Mesothelial cell of epicardium (in vitro differentiated cells): ENCODE measurements around the gene INTS11. TPM values are rescaled to one million over a fixed set of nuclear protein-coding genes. Genes with fewer than 3 reads are reported as not detected.
A peak's percentile ranks its signal among the peaks of the same experiment; 100 is the strongest.
"Not testable (repeated sequence)": the region's sequence is repeated elsewhere in the genome, so short reads cannot be mapped to it uniquely, and the experiment has no call there.

Experiments used
- DNase-seq, 2 experiments: peaks; one replicate each; pipeline ENCODE4 v3.0.0; 2021; ENCODE audit warnings: low spot score in 2 of 2; ENCODE audit not compliant: unreplicated experiment in 2 of 2
- H3K27ac Mint-ChIP-seq: 2 replicates; pipeline ENCODE4 v1.8.0; 2021; ENCODE audit warnings: mixed read lengths
- H3K27me3 Mint-ChIP-seq: 2 replicates; pipeline ENCODE4 v1.8.0; 2021; ENCODE audit warnings: low read depth, mixed read lengths
- H3K36me3 Mint-ChIP-seq: 2 replicates; pipeline ENCODE4 v1.8.0; 2021; ENCODE audit warnings: mixed read lengths
- H3K4me1 Mint-ChIP-seq: 2 replicates; pipeline ENCODE4 v1.8.0; 2021; ENCODE audit warnings: mixed read lengths
- H3K4me3 Mint-ChIP-seq: 2 replicates; pipeline ENCODE4 v1.8.0; 2021; ENCODE audit warnings: mild to moderate bottlenecking, moderate library complexity, mixed read lengths
- H3K9me3 Mint-ChIP-seq: 2 replicates; pipeline ENCODE4 v1.8.0; 2021; ENCODE audit warnings: mixed read lengths
- total RNA-seq: library from RNA; stranded (reverse); gene quantifications from 3 replicates; pipeline ENCODE4 v1.2.1, GENCODE V29; 2021
- TF ChIP-seq, protein P1 (sequence below): fragments of 200-600 bp; sonication (generic); IDR thresholded peaks from one replicate; pipeline ENCODE4 v1.5.0; 2021; ENCODE audit warnings: antibody characterized with exemption; ENCODE audit not compliant: unreplicated experiment

The INTS11 gene
- total RNA-seq, 1 donor from 2014 or later, result 165 TPM

DNA sequence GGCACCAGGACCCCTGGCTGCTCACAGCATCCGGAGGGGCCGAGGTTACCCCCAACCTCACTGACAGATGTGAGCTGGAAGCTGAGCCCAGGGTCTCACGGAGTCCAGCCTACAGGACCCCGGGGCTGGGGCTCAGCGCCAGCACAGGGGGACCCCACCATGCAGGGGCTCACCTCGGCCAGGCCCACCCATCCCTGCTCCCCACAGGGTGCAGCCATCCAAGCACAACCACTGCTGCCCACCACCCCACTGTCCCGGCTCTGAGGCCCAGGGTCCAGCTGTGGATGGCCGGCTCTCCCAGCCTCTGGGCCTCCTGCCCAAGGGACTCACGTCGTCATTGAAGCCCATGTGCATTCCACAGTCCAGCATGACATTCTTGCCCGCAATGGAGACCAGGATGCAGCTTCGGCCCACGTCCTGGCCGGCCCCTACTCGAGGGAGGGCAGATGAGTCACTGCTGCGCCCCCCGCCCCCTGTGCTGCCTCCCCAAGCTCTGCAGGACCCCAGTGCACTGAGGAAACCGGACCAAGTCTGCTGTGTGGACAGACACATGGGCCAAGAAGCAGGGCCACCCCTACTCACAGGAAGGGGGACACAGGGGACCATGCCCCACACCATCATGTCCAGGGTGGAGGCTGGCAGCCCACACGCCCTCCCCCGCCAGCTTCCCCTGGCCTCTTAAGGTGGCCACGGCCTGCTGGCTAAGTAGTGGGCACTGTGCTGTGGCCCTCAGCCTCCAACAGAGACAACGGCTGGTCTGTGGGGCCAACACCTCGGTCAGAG lies 3.6 kb downstream of the INTS11 start:
- no peak overlapping the region for H3K4me3 Mint-ChIP-seq
- DNase-seq, result no peak
- no peak overlapping the region for H3K27ac Mint-ChIP-seq
- H3K27me3 Mint-ChIP-seq, result no peaks in the 10 kb centered on the region
- no peaks in the 10 kb centered on the region for H3K9me3 Mint-ChIP-seq
- H3K4me1 Mint-ChIP-seq, result peaks cover 17% of the 10 kb centered on the region
- TF ChIP-seq, protein P1, sequence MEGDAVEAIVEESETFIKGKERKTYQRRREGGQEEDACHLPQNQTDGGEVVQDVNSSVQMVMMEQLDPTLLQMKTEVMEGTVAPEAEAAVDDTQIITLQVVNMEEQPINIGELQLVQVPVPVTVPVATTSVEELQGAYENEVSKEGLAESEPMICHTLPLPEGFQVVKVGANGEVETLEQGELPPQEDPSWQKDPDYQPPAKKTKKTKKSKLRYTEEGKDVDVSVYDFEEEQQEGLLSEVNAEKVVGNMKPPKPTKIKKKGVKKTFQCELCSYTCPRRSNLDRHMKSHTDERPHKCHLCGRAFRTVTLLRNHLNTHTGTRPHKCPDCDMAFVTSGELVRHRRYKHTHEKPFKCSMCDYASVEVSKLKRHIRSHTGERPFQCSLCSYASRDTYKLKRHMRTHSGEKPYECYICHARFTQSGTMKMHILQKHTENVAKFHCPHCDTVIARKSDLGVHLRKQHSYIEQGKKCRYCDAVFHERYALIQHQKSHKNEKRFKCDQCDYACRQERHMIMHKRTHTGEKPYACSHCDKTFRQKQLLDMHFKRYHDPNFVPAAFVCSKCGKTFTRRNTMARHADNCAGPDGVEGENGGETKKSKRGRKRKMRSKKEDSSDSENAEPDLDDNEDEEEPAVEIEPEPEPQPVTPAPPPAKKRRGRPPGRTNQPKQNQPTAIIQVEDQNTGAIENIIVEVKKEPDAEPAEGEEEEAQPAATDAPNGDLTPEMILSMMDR, result no peak
- peaks cover 4% of the 10 kb centered on the region for H3K36me3 Mint-ChIP-seq

DNA sequence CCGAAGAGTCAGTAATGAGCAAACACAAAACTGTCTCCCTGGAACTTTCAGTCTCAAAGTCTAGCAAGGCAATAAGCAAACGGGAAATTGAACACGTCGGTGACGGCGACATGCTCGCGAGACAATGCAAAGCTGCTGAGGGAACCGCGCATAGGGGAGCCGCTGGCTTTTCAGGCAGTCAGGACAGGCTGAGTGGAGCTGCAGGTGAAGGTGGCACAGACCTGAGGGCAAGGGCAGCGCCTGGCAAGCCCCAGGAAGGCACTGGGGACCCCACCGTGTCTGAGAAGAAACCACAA lies 4.9 kb downstream of the INTS11 start:
- Mint-ChIP-seq H3K4me3 (no peak overlapping the region), H3K36me3 (peaks cover 4% of the 10 kb centered on the region), H3K27me3 (no peaks in the 10 kb centered on the region), H3K4me1 (peaks cover 19% of the 10 kb centered on the region), H3K27ac (peak overlapping the region; percentile 50), H3K9me3 (no peaks in the 10 kb centered on the region)
- TF ChIP-seq, protein P1, result no peak
- DNase-seq, result no peak

DNA sequence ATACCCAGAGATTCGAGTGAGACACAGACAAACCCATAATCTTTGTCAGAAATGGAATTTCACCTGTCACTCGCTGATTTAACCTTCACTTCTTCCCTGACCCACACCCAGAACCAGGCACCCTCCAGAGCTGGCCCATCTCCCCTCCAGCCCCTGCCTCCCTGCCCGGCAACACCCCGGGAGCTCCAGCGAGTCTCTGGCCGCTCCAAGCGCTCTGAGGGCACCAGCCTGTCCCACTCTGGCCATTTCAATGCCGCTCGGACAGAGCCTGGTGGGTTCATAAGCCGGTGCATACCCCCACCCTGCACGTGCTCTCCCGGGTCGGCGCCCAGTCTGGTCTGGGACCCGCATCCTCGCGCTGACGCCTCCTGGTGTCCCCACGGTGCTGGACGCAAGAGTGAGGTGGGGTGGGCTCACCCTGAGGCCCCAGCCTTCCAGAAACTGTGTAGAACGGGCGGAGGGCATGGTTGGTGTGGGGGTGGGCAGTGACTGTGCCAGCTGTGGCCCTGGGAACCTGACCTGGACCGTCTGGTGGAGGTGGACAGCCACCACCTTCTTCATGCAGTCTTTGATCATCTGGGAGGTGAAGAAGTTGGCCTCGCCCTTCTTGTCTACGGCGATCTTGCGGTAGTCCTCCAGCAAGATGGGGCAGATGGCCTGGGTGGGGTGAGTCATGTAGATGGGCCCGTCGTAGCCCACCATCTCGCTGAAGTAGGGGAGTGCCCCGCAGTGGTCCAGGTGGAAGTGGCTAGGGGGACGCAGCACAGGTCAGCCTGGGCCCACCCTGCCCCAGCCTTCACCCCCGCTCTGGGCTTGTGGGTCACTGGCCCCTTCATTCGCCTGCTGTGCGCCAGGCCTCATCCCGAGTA lies 5.4 kb downstream of the INTS11 start:
- no peaks in the 10 kb centered on the region for H3K27me3 Mint-ChIP-seq
- H3K36me3 Mint-ChIP-seq, result peaks cover 4% of the 10 kb centered on the region
- TF ChIP-seq, protein P1, result no peak
- H3K4me1 Mint-ChIP-seq, result peaks cover 18% of the 10 kb centered on the region
- no peaks in the 10 kb centered on the region for H3K9me3 Mint-ChIP-seq
- no peak overlapping the region for H3K4me3 Mint-ChIP-seq
- DNase-seq, result no peak
- H3K27ac Mint-ChIP-seq, result peak overlapping the region; percentile 50

DNA sequence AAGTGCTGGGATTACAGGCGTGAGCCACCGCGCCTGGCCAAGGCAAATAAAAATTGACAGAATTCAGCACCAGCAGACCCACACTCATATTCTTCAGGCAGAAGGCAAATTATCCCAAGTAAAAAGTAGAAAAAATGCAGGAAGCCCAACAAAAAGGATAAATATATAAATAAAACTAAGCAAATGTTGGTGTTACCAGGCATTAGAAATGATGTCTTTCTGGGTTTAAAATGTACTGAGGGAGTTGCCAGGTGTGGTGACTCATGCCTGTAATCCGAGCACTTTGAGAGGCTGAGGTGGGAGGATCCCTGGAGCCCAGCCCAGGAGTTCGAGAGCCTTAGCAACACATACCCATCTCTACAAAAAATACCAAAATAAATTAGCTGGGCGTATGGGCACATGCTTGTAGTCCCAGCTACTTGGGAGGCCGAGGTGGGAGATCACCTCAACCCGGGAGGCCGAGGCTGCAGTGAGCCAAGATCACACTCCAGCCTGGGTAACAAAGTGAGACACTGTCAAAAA lies 6.3 kb downstream of the INTS11 start:
- no peak overlapping the region for H3K4me3 Mint-ChIP-seq
- H3K36me3 Mint-ChIP-seq, result peaks cover 7% of the 10 kb centered on the region
- TF ChIP-seq, protein P1, result no peak
- no peaks in the 10 kb centered on the region for H3K27me3 Mint-ChIP-seq
- no peaks in the 10 kb centered on the region for H3K9me3 Mint-ChIP-seq
- no peak for DNase-seq
- H3K27ac Mint-ChIP-seq, result peak overlapping the region; percentile 61
- H3K4me1 Mint-ChIP-seq, result peaks cover 13% of the 10 kb centered on the region

DNA sequence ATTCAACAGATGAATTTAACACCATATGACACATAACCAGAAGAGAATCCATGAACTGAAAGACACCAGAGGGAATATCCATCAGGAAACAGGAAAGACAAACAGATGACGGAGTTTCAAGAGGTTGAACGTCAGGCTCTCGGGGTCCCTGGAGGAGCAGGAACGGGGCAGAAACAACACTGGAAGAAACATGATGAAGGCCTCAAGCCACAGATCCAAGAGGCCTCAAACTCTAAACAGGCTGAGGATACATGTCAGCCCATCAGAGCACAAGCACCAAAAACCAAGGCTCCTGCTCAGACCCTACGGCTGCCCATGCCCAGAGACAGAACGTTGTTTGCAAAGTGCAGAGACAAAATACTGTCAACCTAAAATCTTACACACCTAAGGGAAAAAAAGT lies 7.0 kb downstream of the INTS11 start:
- Mint-ChIP-seq H3K27ac (peak overlapping the region; percentile 5), H3K4me3 (no peak overlapping the region), H3K27me3 (no peaks in the 10 kb centered on the region), H3K4me1 (peaks cover 10% of the 10 kb centered on the region), H3K9me3 (no peaks in the 10 kb centered on the region), H3K36me3 (peaks cover 7% of the 10 kb centered on the region)
- TF ChIP-seq, protein P1, result no peak
- DNase-seq, result no peak

DNA sequence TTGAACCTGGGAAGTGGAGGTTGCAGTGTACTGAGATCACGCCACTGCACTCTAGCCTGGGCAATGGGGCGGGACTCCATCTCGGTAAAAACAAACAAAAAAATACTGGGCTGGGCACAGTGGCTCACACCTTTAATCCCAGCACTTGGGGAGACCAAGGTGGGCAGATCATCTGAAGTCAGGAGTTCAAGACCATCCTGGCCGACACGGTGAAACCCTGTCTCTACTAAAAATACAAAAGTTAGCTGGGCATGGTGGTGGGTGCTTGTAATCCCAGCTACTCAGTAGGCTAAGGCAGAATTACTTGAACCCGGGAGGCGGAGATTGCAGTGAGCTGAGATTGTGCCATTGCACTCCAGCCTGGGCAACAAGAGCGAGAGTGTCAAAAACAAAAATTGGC lies 8.3 kb downstream of the INTS11 start:
- not testable (repeated sequence) for H3K36me3 Mint-ChIP-seq, H3K4me1 Mint-ChIP-seq, H3K27me3 Mint-ChIP-seq, H3K9me3 Mint-ChIP-seq, H3K27ac Mint-ChIP-seq, DNase-seq, H3K4me3 Mint-ChIP-seq
